Occipital lobe (tissue), 3 donors: Measurements from ENCODE around the gene EME1. TPM values are rescaled to one million over a fixed set of nuclear protein-coding genes. Genes with fewer than 3 reads are reported as not detected.
"Not testable (repeated sequence)": the region's sequence is repeated elsewhere in the genome, so short reads cannot be mapped to it uniquely, and the experiment has no call there.

Source experiments
- DNase-seq: peaks from one replicate; lab custom pipeline; 2025; lab: John Stamatoyannopoulos, UW
- small RNA-seq: library from RNA; depleted of rRNA; stranded (forward); fragments of <200 nt; gene quantifications from one replicate; pipeline ENCODE3, GENCODE V24; 2014
- total RNA-seq: library from RNA; depleted of rRNA; stranded (reverse); fragments of >200 nt; gene quantifications from one replicate; pipeline ENCODE4 v1.2.3, GENCODE V29; 2014

Gene EME1
- total RNA-seq, 1 donor from 2014 or later = 1.4 TPM

GRCh38 chr17:50425682-50426471 lies 52.8 kb downstream of the EME1 start, which contains the start of gene ACSF2:
TSS of gene ACSF2 (plus strand) at chr17:50426218. CDS start at chr17:50426262, 44 bp downstream.
- no peak for DNase-seq

- DNase-seq = no peak
Observed at GRCh38 chr17:50426472-50426782, 53.4 kb downstream of the EME1 start.

GRCh38 chr17:50426814-50427787 lies 54.1 kb downstream of the EME1 start:
- no peak for DNase-seq

- DNase-seq = not testable (repeated sequence)
Observed at GRCh38 chr17:50428126-50428525, 55.1 kb downstream of the EME1 start.

GRCh38 chr17:50428831-50429424 lies 55.9 kb downstream of the EME1 start:
- DNase-seq = no peak

- DNase-seq = no peak
Observed at GRCh38 chr17:50429793-50430192, 56.8 kb downstream of the EME1 start.

Small RNA genes within 50 kb of the gene (small RNA-seq; reads per million reads assigned to genes)
- not detected for gene RF00019

Other genes with a start within 250 kb of the EME1 start
- 21.5 TPM for gene SAMD14, start 243.1 kb upstream of the EME1 start, total RNA-seq
- gene PPP1R9B, start 222.6 kb upstream of the EME1 start, total RNA-seq = 69.9 TPM
- not detected for gene SGCA, start 207.2 kb upstream of the EME1 start, total RNA-seq
- gene COL1A1, start 171.6 kb upstream of the EME1 start, total RNA-seq = 17.6 TPM
- not detected for gene TMEM92, start 98.8 kb upstream of the EME1 start, total RNA-seq
- 7.5 TPM for gene XYLT2, start 27.1 kb upstream of the EME1 start, total RNA-seq
- 30.3 TPM for gene MRPL27, start within 50 bp of the EME1 start, total RNA-seq
- gene LRRC59, start 24.3 kb downstream of the EME1 start, total RNA-seq = 45.7 TPM
- gene ACSF2, start 53.0 kb downstream of the EME1 start, total RNA-seq = 1.9 TPM
- not detected for gene CHAD, start 95.7 kb downstream of the EME1 start, total RNA-seq
- 24.2 TPM for gene RSAD1, start 105.6 kb downstream of the EME1 start, total RNA-seq
- gene MYCBPAP, start 135.2 kb downstream of the EME1 start, total RNA-seq = 2.0 TPM
- 0.31 TPM for gene EPN3, start 159.5 kb downstream of the EME1 start, total RNA-seq
- gene SPATA20, start 173.9 kb downstream of the EME1 start, total RNA-seq = 16.2 TPM
- 20.1 TPM for gene CACNA1G, start 187.5 kb downstream of the EME1 start, total RNA-seq